ENCODE measurements around the gene CABP1.

Gene CABP1

DNA sequence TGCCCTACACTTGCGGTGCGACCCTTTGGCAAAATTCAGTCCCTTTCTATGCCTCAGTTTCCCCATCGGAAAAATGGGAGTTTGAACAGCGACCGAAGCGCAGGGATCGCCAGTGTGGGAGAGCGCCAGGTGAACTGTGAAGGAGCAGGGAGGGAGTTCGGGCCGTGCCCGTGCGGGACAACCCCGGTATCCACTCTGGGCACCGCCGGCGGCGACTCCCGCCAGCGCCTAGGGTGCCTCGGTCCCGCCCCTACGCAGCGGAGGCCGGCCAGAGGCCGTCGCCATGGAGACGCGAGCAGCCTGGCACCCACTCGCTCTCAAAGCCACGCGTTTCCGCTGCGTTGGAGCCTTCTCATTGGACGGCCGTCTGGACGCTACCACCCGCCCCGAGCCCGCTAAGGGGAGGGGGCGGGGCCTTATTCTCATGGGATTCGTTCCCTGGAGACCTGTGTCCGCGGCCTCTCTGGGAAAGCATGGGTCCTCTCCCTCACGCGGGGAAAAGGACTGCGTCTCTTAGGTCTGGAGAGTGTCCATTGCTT is 45.8 kb downstream of the CABP1 start:
- TF ChIP-seq, protein P1, sequence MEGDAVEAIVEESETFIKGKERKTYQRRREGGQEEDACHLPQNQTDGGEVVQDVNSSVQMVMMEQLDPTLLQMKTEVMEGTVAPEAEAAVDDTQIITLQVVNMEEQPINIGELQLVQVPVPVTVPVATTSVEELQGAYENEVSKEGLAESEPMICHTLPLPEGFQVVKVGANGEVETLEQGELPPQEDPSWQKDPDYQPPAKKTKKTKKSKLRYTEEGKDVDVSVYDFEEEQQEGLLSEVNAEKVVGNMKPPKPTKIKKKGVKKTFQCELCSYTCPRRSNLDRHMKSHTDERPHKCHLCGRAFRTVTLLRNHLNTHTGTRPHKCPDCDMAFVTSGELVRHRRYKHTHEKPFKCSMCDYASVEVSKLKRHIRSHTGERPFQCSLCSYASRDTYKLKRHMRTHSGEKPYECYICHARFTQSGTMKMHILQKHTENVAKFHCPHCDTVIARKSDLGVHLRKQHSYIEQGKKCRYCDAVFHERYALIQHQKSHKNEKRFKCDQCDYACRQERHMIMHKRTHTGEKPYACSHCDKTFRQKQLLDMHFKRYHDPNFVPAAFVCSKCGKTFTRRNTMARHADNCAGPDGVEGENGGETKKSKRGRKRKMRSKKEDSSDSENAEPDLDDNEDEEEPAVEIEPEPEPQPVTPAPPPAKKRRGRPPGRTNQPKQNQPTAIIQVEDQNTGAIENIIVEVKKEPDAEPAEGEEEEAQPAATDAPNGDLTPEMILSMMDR (IDR thresholded peaks at IDR 0.05; ENCODE audit: low read depth, low read length, missing control alignments) = no peak
- DNase-seq = peak; percentile 95
- H3K27ac ChIP-seq = peak overlapping the region; percentile 98
- in situ Hi-C loops (cut with HindIII; ENCODE audit: low pct_ligation_motif_present, low sequenced_read_pairs) = no loop called here
- peak overlapping the region; percentile 82 for H3K4me3 ChIP-seq (ENCODE audit: low read depth, low read length)
- H3K27me3 ChIP-seq (replicated peaks) = no peaks in the 10 kb centered on the region
- H3K36me3 ChIP-seq (replicated peaks) = no peaks in the 10 kb centered on the region

DNA sequence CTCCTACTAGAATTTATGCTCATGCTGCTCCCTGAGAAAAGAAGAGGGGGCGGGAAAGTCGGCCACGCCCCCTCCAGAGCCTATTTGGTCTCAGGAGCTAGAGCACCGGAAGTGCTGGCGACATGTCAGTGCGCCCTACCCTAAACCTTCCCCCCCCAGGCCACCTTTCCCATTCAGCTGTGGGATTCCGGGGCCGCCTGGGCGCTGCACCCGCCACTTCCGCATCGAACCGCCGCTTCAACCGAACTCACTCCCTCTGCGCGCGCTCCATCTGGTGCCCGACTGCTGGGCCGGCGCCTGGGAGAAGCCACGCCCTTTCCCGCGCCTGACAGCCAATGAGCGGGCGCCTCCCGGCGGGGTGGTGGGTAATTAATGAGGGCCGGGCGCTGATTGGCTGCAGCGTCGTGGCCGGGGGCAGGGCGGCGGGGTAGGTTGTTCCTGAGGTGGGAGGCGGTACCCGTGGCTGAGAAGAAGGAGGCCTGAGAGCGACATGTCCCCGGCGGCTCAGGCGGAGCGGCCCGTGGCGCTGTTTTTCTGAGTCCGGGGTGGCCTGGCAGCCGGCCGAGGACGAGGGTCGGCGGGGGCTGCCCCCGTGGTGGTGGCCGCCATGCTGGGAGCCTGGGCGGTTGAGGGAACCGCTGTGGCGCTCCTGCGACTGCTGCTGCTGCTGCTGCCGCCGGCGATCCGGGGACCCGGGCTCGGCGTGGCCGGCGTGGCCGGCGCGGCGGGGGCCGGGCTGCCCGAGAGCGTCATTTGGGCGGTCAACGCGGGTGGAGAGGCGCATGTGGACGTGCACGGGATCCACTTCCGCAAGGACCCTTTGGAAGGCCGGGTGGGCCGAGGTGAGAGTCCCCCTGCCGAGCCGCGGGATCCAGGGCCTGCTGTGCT is 46.5 kb downstream of the CABP1 start, which contains the start of gene MLEC:
Gene MLEC (plus strand): TSS at position 460 of the 888 bp plus-strand sequence. CDS start 148 bp downstream, at position 608.
- TF ChIP-seq, protein P1 (IDR thresholded peaks at IDR 0.05; ENCODE audit: low read depth, low read length, missing control alignments) = peak; percentile 18
- in situ Hi-C loops (cut with HindIII; ENCODE audit: low pct_ligation_motif_present, low sequenced_read_pairs) = no loop called here

DNA sequence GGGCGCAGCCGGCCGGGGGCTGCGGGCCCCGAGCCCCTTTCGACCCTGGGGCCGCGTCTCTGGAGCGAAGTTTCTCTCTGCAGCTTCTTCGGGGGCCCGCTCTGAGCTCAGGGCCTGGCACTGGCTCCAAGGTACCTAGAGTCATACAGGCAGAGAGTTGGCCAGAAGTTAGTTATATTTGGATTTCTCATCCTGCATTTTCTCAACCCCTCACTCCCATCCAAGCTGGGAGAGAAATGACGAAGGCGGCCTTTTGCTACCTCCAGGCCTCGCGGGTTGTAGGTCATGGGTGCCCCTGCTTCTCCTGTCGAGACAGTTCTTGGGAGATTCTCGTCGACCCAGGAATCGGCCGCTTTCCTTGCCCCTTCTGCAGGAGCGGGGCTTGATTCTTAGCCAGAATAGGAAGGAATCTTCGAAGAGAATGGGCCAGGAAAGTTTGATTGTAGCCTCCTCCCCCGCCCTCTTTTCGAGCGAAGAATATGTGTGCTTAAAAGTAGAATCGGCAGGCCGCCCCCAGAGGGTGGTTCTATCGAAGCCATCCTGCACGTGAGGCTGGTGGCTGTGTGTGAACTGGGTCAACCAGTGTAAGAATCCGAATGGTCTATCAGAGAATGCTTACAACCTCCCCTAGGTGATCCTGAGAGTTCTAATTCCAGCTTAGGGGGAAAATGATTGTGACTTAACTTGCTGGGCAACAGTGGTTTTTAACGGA is 47.3 kb downstream of the CABP1 start:
- in situ Hi-C loops (cut with HindIII; ENCODE audit: low pct_ligation_motif_present, low sequenced_read_pairs) = no loop called here
- no peak for DNase-seq
- Histone ChIP-seq H3K27me3 (replicated peaks) (no peaks in the 10 kb centered on the region), H3K36me3 (replicated peaks) (no peaks in the 10 kb centered on the region), H3K27ac (peak overlapping the region; percentile 98), H3K4me3 (ENCODE audit: low read depth, low read length) (peak overlapping the region; percentile 82)
- TF ChIP-seq, protein P1 (IDR thresholded peaks at IDR 0.05; ENCODE audit: low read depth, low read length, missing control alignments) = no peak

More for the DNA sequence above, 46.5 kb downstream of the CABP1 start, which contains the start of gene MLEC:
- H3K27me3 ChIP-seq (replicated peaks) = no peaks in the 10 kb centered on the region
- H3K4me3 ChIP-seq (ENCODE audit: low read depth, low read length) = peak within 1 kb of the TSS; percentile 82
- no peaks in the 10 kb centered on the region for H3K36me3 ChIP-seq (replicated peaks)
- H3K27ac ChIP-seq = peak within 1 kb of the TSS; percentile 98
- peak; percentile 96 for DNase-seq

DNA sequence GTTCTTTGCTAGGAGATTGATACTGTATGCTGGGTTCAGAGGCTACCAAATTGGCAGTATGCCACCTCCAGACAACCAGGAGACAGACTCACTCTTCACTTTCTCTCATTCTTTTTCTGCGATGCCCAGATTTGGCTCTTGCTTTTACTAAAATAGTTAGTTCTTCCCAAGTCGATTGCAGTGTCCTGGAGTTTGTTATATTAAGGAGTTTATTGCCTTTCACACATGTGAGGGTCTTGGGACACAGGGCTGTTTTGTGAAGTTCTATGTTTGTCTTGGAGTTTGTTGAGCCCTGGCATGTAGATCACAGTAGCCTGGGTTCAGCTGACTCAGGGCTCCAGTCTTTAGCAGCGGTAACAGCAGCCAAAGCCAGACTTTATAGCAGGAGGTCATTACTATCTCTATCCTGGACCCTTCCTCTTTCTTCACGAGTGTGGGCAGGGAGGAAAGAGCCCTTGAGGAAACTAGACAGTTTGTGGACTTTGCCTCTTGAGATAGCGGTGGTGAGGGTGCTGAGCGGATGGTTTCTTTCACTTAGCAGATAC is 48.2 kb downstream of the CABP1 start:
- DNase-seq = peak; percentile 31
- no peaks in the 10 kb centered on the region for H3K36me3 ChIP-seq (replicated peaks)
- peak overlapping the region; percentile 82 for H3K4me3 ChIP-seq (ENCODE audit: low read depth, low read length)
- TF ChIP-seq, protein P1 (IDR thresholded peaks at IDR 0.05; ENCODE audit: low read depth, low read length, missing control alignments) = no peak
- H3K27me3 ChIP-seq (replicated peaks) = no peaks in the 10 kb centered on the region
- in situ Hi-C loops (cut with HindIII; ENCODE audit: low pct_ligation_motif_present, low sequenced_read_pairs) = no loop called here
- no peak overlapping the region for H3K27ac ChIP-seq

DNA sequence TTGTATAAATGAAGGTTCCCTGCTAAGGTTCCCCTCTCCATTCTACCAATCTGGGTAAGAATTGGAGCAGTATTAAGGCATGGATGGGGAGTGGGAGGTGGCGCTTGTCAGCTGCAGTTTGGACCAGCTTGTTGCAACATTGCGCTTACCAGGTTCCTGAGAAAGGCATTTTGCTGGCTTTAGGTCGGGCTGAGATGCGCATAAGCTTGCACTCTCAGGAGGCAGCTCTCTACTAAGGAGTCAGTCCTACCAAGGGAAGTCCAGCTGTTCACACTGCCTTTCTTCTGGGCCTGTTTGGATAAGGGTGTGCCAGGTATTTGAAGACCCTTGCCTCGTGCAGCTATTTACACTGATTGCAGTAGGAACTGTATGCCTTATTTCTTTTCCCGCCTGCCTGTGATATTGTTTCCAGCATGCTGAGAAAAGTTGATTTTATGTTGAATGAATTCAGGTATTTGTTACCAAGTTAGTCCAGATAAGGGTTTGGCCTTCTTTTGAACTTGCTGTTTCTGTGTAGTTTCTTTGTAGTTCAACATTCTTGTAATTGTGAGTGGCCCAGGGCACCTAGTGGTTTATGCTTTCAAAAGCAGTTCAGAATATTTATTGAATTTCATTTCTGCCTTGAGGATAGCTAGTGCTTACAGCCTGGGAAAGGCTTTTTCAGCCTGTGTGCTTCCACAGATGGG is 49.1 kb downstream of the CABP1 start:
- peak; percentile 10 for DNase-seq
- Histone ChIP-seq H3K4me3 (ENCODE audit: low read depth, low read length) (peak overlapping the region; percentile 82), H3K36me3 (replicated peaks) (peaks cover 7% of the 10 kb centered on the region), H3K27me3 (replicated peaks) (no peaks in the 10 kb centered on the region), H3K27ac (no peak overlapping the region)
- TF ChIP-seq, protein P1 (IDR thresholded peaks at IDR 0.05; ENCODE audit: low read depth, low read length, missing control alignments) = no peak
- in situ Hi-C loops (cut with HindIII; ENCODE audit: low pct_ligation_motif_present, low sequenced_read_pairs) = no loop called here

Data from brain microvascular endothelial cell (primary cell).